GM12878 (cell line): ENCODE measurements around the gene DCTPP1. TPM values are rescaled to one million over a fixed set of nuclear protein-coding genes. Genes with fewer than 3 reads are reported as not detected.

Experiments used
- ATAC-seq: fragments of 200-7000 bp; cut with Tn5 transposase; 3 replicates; pipeline ENCODE4 v1.9.1; 2020; ENCODE audit warnings: mild to moderate bottlenecking, moderate library complexity
- BruUV-seq: library from RNA; stranded (reverse); fragments of 400-500 nt; replicated peaks from 2 replicates; lab custom pipeline; 2021; lab: Mats Ljungman, UMichigan
- CTCF ChIA-PET: fragments of 300-600 bp; sonication (Branson Sonifier 250); formaldehyde crosslinking; extraction: SDS; loops from one replicate; lab custom pipeline; 2021; ENCODE audit warnings: inconsistent platforms; lab: Yijun Ruan, JAX
- POLR2A ChIA-PET: fragments of 350-600 bp; formaldehyde crosslinking; extraction: SDS; loops from one replicate; lab custom pipeline; 2021; ENCODE audit warnings: inconsistent platforms; lab: Charles Lee
- RAD21 ChIA-PET: fragments of 300-600 bp; sonication (Branson Sonifier 250); formaldehyde crosslinking; loops from one replicate; lab custom pipeline; 2023; ENCODE audit warnings: antibody characterized with exemption; ENCODE audit not compliant: unreplicated experiment; lab: Charles Lee
- SMC1A ChIA-PET: fragments of 300-600 bp; sonication (Branson Sonifier 250); formaldehyde crosslinking; loops from one replicate; lab custom pipeline; 2023; ENCODE audit not compliant: unreplicated experiment, uncharacterized antibody; lab: Charles Lee
- DNase-seq: peaks from one replicate; pipeline ENCODE4 v3.0.0-alpha.2; 2011; ENCODE audit warnings: low read depth, low spot score
- FAIRE-seq: peaks from 3 replicates; lab custom pipeline; 2011; peaks lifted over from hg19 to GRCh38; lab: Jason Lieb, UNC
- H2AFZ ChIP-seq: 2 replicates; pipeline ENCODE4 v1.6.0; 2011; ENCODE audit warnings: low read depth, low read length, control low read depth; ENCODE audit not compliant: control insufficient read depth
- H3K27ac ChIP-seq: 2 replicates; pipeline ENCODE4 v1.5.1; 2011; ENCODE audit warnings: control low read depth; ENCODE audit not compliant: control insufficient read depth, insufficient read depth
- H3K27me3 ChIP-seq, 2 experiments: replicated peaks in 1 of 2; 2 replicates each; pipeline versions ENCODE4 v1.6.0 to v1.6.1; 2011; ENCODE audit warnings: low read length in 1 of 2; ENCODE audit not compliant: control insufficient read depth in 2 of 2, insufficient read depth in 2 of 2
- H3K36me3 ChIP-seq, 2 experiments: 2 replicates each; pipeline ENCODE4 v1.5.1; 2011; ENCODE audit warnings: low read length in 1 of 2; ENCODE audit not compliant: control insufficient read depth in 2 of 2, insufficient read depth in 2 of 2
- H3K4me1 ChIP-seq: 2 replicates; pipeline ENCODE4 v1.6.1; 2011; ENCODE audit warnings: mild to moderate bottlenecking, low read length, moderate library complexity, mixed read lengths; ENCODE audit not compliant: control insufficient read depth, insufficient read depth
- H3K4me2 ChIP-seq: 2 replicates; pipeline ENCODE4 v1.6.0; 2011; ENCODE audit warnings: control low read depth; ENCODE audit not compliant: control insufficient read depth, insufficient read depth
- H3K4me3 ChIP-seq: fragments of 200-600 bp; sonication (generic); 2 replicates; pipeline ENCODE4 v1.5.1; 2016
- H3K79me2 ChIP-seq: 2 replicates; pipeline ENCODE4 v1.6.0; 2011; ENCODE audit warnings: low read length; ENCODE audit not compliant: control insufficient read depth, insufficient read depth
- H3K9ac ChIP-seq: 2 replicates; pipeline ENCODE4 v1.8.0; 2011; ENCODE audit warnings: low read length, control low read depth, mixed read lengths; ENCODE audit not compliant: control insufficient read depth, insufficient read depth
- H3K9me3 ChIP-seq: replicated peaks from 3 replicates; pipeline ENCODE4 v1.5.1; 2011; ENCODE audit warnings: mild to moderate bottlenecking, low read length; ENCODE audit not compliant: control insufficient read depth, insufficient read depth
- H4K20me1 ChIP-seq: 2 replicates; pipeline ENCODE4 v1.6.0; 2011; ENCODE audit not compliant: control insufficient read depth, insufficient read depth
- ATF3 ChIP-seq: IDR thresholded peaks from 2 replicates; pipeline ENCODE4 v1.6.1; 2011; ENCODE audit warnings: low read depth, mild to moderate bottlenecking, low read length, moderate library complexity, borderline replicate concordance; ENCODE audit errors: extremely low read depth
- BRCA1 ChIP-seq: IDR thresholded peaks from 2 replicates; pipeline ENCODE4 v1.6.1; 2011; ENCODE audit warnings: low read depth, low read length, improper control_type of control experiment
- CBX3 ChIP-seq: fragments of 200-600 bp; sonication (generic); IDR thresholded peaks from 2 replicates; pipeline ENCODE4 v1.6.1; 2016; ENCODE audit warnings: low read depth, borderline replicate concordance
- E2F8 ChIP-seq: fragments of 450-650 bp; IDR thresholded peaks from 2 replicates; pipeline ENCODE4 v1.6.1; 2018; ENCODE audit warnings: mild to moderate bottlenecking, low read depth, moderate library complexity; ENCODE audit not compliant: partially characterized antibody
- HDAC6 ChIP-seq: fragments of 200-600 bp; sonication (generic); IDR thresholded peaks from one replicate; pipeline ENCODE4 v1.8.0; 2017; ENCODE audit warnings: antibody characterized with exemption; ENCODE audit not compliant: unreplicated experiment
- IKZF1 ChIP-seq: fragments of 450-650 bp; conservative IDR thresholded peaks from 2 replicates; pipeline ENCODE4 v1.6.1; 2017; ENCODE audit warnings: antibody characterized with exemption, mild to moderate bottlenecking
- JUNB ChIP-seq: IDR thresholded peaks from 2 replicates; pipeline ENCODE4 v1.6.1; 2016; ENCODE audit warnings: antibody characterized with exemption, mild to moderate bottlenecking
- KDM1A ChIP-seq: fragments of 200-600 bp; sonication (generic); IDR thresholded peaks from 2 replicates; pipeline ENCODE4 v1.6.1; 2016; ENCODE audit warnings: borderline replicate concordance
- MYB ChIP-seq: fragments of 150-350 bp; IDR thresholded peaks from 2 replicates; pipeline ENCODE4 v1.6.1; 2014; ENCODE audit warnings: mild to moderate bottlenecking, low read depth, low read length, borderline replicate concordance
- NFIC ChIP-seq: IDR thresholded peaks from 2 replicates; pipeline ENCODE4 v1.6.1; 2012; ENCODE audit warnings: low read depth, mild to moderate bottlenecking, inconsistent platforms, low read length, moderate library complexity
- NFXL1 ChIP-seq: fragments of 450-650 bp; IDR thresholded peaks from 2 replicates; pipeline ENCODE4 v1.6.1; 2017; ENCODE audit warnings: antibody characterized with exemption, mild to moderate bottlenecking, borderline replicate concordance
- PAX8 ChIP-seq: fragments of 450-650 bp; IDR thresholded peaks from 2 replicates; pipeline ENCODE4 v1.6.1; 2017; ENCODE audit warnings: mild to moderate bottlenecking, moderate library complexity
- PML ChIP-seq: IDR thresholded peaks from 2 replicates; pipeline ENCODE4 v1.6.1; 2012; ENCODE audit warnings: low read length, inconsistent platforms
- POLR2A ChIP-seq: IDR thresholded peaks from 2 replicates; pipeline ENCODE4 v1.6.1; 2011; ENCODE audit warnings: low read depth, mild to moderate bottlenecking, low read length
- POU2F2 ChIP-seq: IDR thresholded peaks from 3 replicates; pipeline ENCODE4 v1.6.1; 2011; ENCODE audit warnings: low read depth, mild to moderate bottlenecking, low read length, borderline replicate concordance
- RAD21 ChIP-seq: IDR thresholded peaks from 2 replicates; pipeline ENCODE4 v1.6.1; 2011; ENCODE audit warnings: mild to moderate bottlenecking, low read depth, low read length, moderate library complexity; ENCODE audit not compliant: insufficient read depth
- RAD51 ChIP-seq: fragments of 450-650 bp; IDR thresholded peaks from 2 replicates; pipeline ENCODE4 v1.6.1; 2016; ENCODE audit warnings: moderate library complexity, mild to moderate bottlenecking, inconsistent platforms
- RELA ChIP-seq: fragments of 450-650 bp; IDR thresholded peaks from 2 replicates; pipeline ENCODE4 v1.8.0; 2014; ENCODE audit warnings: borderline replicate concordance; ENCODE audit not compliant: partially characterized antibody
- YY1 ChIP-seq: IDR thresholded peaks from 2 replicates; pipeline ENCODE4 v1.6.1; 2011; ENCODE audit warnings: low read depth, mild to moderate bottlenecking, low read length
- WGBS: methylation state at CpG from one replicate; pipeline ENCODE4 v1.1.6; 2016; ENCODE audit warnings: low lambda C conversion rate; ENCODE audit not compliant: insufficient replicate concordance, insufficient coverage; ENCODE audit errors: missing lambda C conversion rate; 5-methylcytosine and 5-hydroxymethylcytosine counted together
- in situ Hi-C: fragments of 300-500 bp; cut with MboI; formaldehyde crosslinking; loops from 9 replicates; pipeline ENCODE4 v1.14.3; 2018; ENCODE audit warnings: mixed read lengths
- intact Hi-C: fragments of 100-400 bp; cut with micrococcal nuclease; formaldehyde crosslinking; loops from one replicate; pipeline ENCODE4 v1.14.2; 2022; ENCODE audit not compliant: unreplicated experiment
- polyA plus RNA-seq, 11 experiments: library from polyadenylated mRNA; depleted of rRNA in 4 of 11; unstranded in 6 of 11; stranded (reverse) in 5 of 11; fragments of >200 nt; fragmentation: Nextera tagmentation in 4 of 11; fragmentation: Illumina TruSeq in 1 of 11; extraction: Ambion mirVana in 4 of 11; extraction: Trizol in 1 of 11; gene quantifications; 1 replicate in 1 of 11; 2 replicates in 10 of 11; pipeline versions ENCODE4 v1.2.1 to v1.2.3, GENCODE V29; 2011 to 2016; ENCODE audit warnings: inconsistent platforms in 2 of 11, missing spikeins in 2 of 11, low read depth in 1 of 11
- total RNA-seq, 4 experiments: library from RNA; depleted of rRNA in 3 of 4; stranded (reverse); fragments of >200 nt in 3 of 4; fragmentation: Illumina TruSeq in 1 of 4; extraction: Trizol in 1 of 4; gene quantifications; 2 replicates each; pipeline versions ENCODE4 v1.2.1 to v1.2.3, GENCODE V29; 2013 to 2021
- TF ChIP-seq, protein P1 (sequence below): IDR thresholded peaks from 2 replicates; pipeline ENCODE4 v1.6.1; 2011; ENCODE audit warnings: mild to moderate bottlenecking, low read depth, low read length, moderate library complexity; ENCODE audit not compliant: insufficient replicate concordance

The DCTPP1 gene
- total and polyA plus RNA-seq, 10 of the 15 experiments (the other 5 are each of a cell fraction or from before 2014, with no cell fraction given) = 72.1 to 266 (median 157) TPM

DNA sequence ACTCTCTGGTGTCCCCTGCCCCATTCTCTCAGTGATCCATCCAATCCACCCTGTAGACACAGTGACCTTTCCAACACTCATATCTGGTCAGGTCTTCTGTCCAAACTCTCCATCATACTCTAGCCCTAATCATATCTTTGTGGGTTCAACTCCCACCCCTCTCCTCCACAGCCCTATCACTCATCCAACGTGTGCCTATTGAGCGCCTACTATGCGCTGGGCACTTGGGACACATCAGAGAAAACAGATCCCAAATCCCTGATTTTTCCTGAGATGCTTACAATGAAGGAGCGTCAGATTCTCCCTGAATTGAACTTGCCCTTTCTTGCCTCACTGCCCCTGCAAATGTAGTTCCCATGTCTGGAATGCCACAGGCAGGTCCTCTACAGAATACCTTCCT, 1.8 kb downstream of the DCTPP1 start:
- no peak overlapping the region; the same call in 1 of the 2 replicates for H3K4me3 ChIP-seq
- intact Hi-C loops (no loop called here), in situ Hi-C loops (no loop called here)
- DNase-seq = no peak
- CTCF ChIA-PET = interaction anchor here (1.2 to 5.0 kb wide), 3 partner anchors 108 to 203 kb away, joined by 4 to 89 read pairs (median 8); no protein-coding TSS in a partner anchor
- peaks cover 0 to 8% of the 10 kb centered on the region in 2 experiments; a peak in 3 of 4 replicates for H3K36me3 ChIP-seq
- no peak for TF ChIP-seq KDM1A
- no peak for TF ChIP-seq PML
- TF ChIP-seq PAX8 = no peak
- no peak for TF ChIP-seq NFXL1
- no peak for TF ChIP-seq HDAC6
- TF ChIP-seq, protein P1, sequence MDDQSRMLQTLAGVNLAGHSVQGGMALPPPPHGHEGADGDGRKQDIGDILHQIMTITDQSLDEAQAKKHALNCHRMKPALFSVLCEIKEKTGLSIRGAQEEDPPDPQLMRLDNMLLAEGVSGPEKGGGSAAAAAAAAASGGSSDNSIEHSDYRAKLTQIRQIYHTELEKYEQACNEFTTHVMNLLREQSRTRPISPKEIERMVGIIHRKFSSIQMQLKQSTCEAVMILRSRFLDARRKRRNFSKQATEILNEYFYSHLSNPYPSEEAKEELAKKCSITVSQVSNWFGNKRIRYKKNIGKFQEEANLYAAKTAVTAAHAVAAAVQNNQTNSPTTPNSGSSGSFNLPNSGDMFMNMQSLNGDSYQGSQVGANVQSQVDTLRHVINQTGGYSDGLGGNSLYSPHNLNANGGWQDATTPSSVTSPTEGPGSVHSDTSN = no peak
- TF ChIP-seq BRCA1 = no peak
- no peak for TF ChIP-seq JUNB
- TF ChIP-seq POLR2A = no peak
- TF ChIP-seq RAD21 = no peak
- no peak for TF ChIP-seq IKZF1
- no peak for TF ChIP-seq POU2F2
- TF ChIP-seq RELA = no peak
- TF ChIP-seq E2F8 = no peak
- no peak for TF ChIP-seq YY1
- no peak for TF ChIP-seq RAD51
- TF ChIP-seq MYB = no peak
- no peak for TF ChIP-seq ATF3
- TF ChIP-seq NFIC = no peak
- TF ChIP-seq CBX3 = no peak
- H2AFZ ChIP-seq = no peak overlapping the region
- FAIRE-seq = no peak
- H3K27me3 ChIP-seq = no peaks in the 10 kb centered on the region
- no peak for ATAC-seq
- H4K20me1 ChIP-seq = no peaks in the 10 kb centered on the region
- H3K4me2 ChIP-seq = peak overlapping the region; percentile 96
- POLR2A ChIA-PET = no interaction called here
- whole genome bisulfite sequencing = 85% methylated on average over 4 of the region's 4 CpGs
- H3K9me3 ChIP-seq = no peaks in the 10 kb centered on the region
- SMC1A ChIA-PET = no interaction called here
- RAD21 ChIA-PET = no interaction called here
- peaks cover 21% of the 10 kb centered on the region for H3K79me2 ChIP-seq
- H3K9ac ChIP-seq = no peak overlapping the region
- peaks cover 13% of the 10 kb centered on the region for H3K4me1 ChIP-seq
- no TSS peak for BruUV-seq
- H3K27ac ChIP-seq = no peak overlapping the region
